ENCODE measurements around the gene EMC9. TPM values are rescaled to one million over a fixed set of nuclear protein-coding genes. Genes with fewer than 3 reads are reported as not detected.
A peak's percentile ranks its signal among the peaks of the same experiment; 100 is the strongest.

The EMC9 gene
- total RNA-seq, 1 experiment from 2014 or later, result 27.4 TPM

GRCh38 chr14:24189059-24189375 lies 47.6 kb upstream of the EMC9 start:
- H2AFZ ChIP-seq, result no peak overlapping the region
- peaks cover 11% of the 10 kb centered on the region for H3K4me1 ChIP-seq (replicated peaks; ENCODE audit: insufficient read depth)
- ChIA-PET POLR2A (ENCODE audit: unreplicated experiment) (interaction anchor here (1.4 kb wide), 1 partner anchor 53 kb away, joined by 8 read pairs; the partner anchor contains the start of gene TINF2), CTCF (no interaction called here)
- DNase-seq, result no peak
- peak overlapping the region; percentile 41; the same call in 1 of the 2 replicates for H3K27ac ChIP-seq
- no TSS peak for BruUV-seq (replicated peaks)
- H3K9me3 ChIP-seq (ENCODE audit: insufficient read depth, low read depth), result no peaks in the 10 kb centered on the region
- H3K9me2 ChIP-seq (ENCODE audit: insufficient read depth), result no peaks in the 10 kb centered on the region
- TF ChIP-seq EZH2 (IDR thresholded peaks at IDR 0.05; ENCODE audit: low read depth) (no peak), CTCF (conservative IDR thresholded peaks at IDR 0.05) (no peak)
- H3K27me3 ChIP-seq (ENCODE audit: insufficient read depth, low read depth), result no peaks in the 10 kb centered on the region
- intact Hi-C loops (cut with micrococcal nuclease; ENCODE audit: unreplicated experiment), result no loop called here
- H3F3A ChIP-seq (ENCODE audit: insufficient read depth, low read depth), result peaks cover 3% of the 10 kb centered on the region; the same call in 1 of the 2 replicates
- no peaks in the 10 kb centered on the region for H4K20me1 ChIP-seq (ENCODE audit: insufficient read depth)
- no peaks in the 10 kb centered on the region for H3K36me3 ChIP-seq (ENCODE audit: low read depth)
- peak overlapping the region; percentile 93 for H3K4me2 ChIP-seq
- H3K4me3 ChIP-seq, result peak overlapping the region; percentile 88
- peaks cover 18% of the 10 kb centered on the region for H3K79me2 ChIP-seq (ENCODE audit: low read depth)

- no peaks in the 10 kb centered on the region for H3K9me2 ChIP-seq (ENCODE audit: insufficient read depth)
- BruUV-seq (replicated peaks), result TSS peak; percentile 76
- H3K4me2 ChIP-seq, result peak within 1 kb of the TSS; percentile 93
- peak within 1 kb of the TSS; percentile 61 for H3K27ac ChIP-seq
- H3K79me2 ChIP-seq (ENCODE audit: low read depth), result peaks cover 17% of the 10 kb centered on the region
- DNase-seq, result peak; percentile 86 to 87
- H2AFZ ChIP-seq, result peak within 1 kb of the TSS; percentile 77
- CTCF ChIA-PET, result interaction anchor here (0.5 to 0.8 kb wide), 2 partner anchors 27 to 154 kb away, joined by 3 read pairs; partner anchors contain the start of gene IRF9
- peaks cover 3% of the 10 kb centered on the region; the same call in 1 of the 2 replicates for H3F3A ChIP-seq (ENCODE audit: insufficient read depth, low read depth)
- H3K27me3 ChIP-seq (ENCODE audit: insufficient read depth, low read depth), result no peaks in the 10 kb centered on the region
- H4K20me1 ChIP-seq (ENCODE audit: insufficient read depth), result no peaks in the 10 kb centered on the region
- peak within 1 kb of the TSS; percentile 88 for H3K4me3 ChIP-seq
- H3K9me3 ChIP-seq (ENCODE audit: insufficient read depth, low read depth), result no peaks in the 10 kb centered on the region
- intact Hi-C loops (cut with micrococcal nuclease; ENCODE audit: unreplicated experiment), result loop anchor here (1.0 kb wide), 1 partner anchor 27 kb away; the partner anchor contains the start of gene IRF9
- TF ChIP-seq CTCF (conservative IDR thresholded peaks at IDR 0.05), result no peak
- no peak for TF ChIP-seq EZH2 (IDR thresholded peaks at IDR 0.05; ENCODE audit: low read depth)
- H3K4me1 ChIP-seq (replicated peaks; ENCODE audit: insufficient read depth), result peaks cover 11% of the 10 kb centered on the region
- H3K36me3 ChIP-seq (ENCODE audit: low read depth), result no peaks in the 10 kb centered on the region
- POLR2A ChIA-PET (ENCODE audit: unreplicated experiment), result interaction anchor here (1.4 kb wide), 1 partner anchor 54 kb away, joined by 8 read pairs; the partner anchor contains the start of gene TINF2
Observed at GRCh38 chr14:24188251-24189058, 47.1 kb upstream of the EMC9 start, which contains the start of gene IPO4. IPO4 (minus strand) TSS chr14:24188816; CDS start chr14:24188787, 29 bp downstream.

- Histone ChIP-seq H3K4me3 (peak overlapping the region; percentile 88), H3K9me2 (ENCODE audit: insufficient read depth) (no peaks in the 10 kb centered on the region), H3K36me3 (ENCODE audit: low read depth) (no peaks in the 10 kb centered on the region), H3K4me2 (peak overlapping the region; percentile 93), H3K27me3 (ENCODE audit: insufficient read depth, low read depth) (no peaks in the 10 kb centered on the region), H3K79me2 (ENCODE audit: low read depth) (peaks cover 17% of the 10 kb centered on the region), H2AFZ (no peak overlapping the region), H3K4me1 (replicated peaks; ENCODE audit: insufficient read depth) (peaks cover 11% of the 10 kb centered on the region), H3F3A (ENCODE audit: insufficient read depth, low read depth) (peaks cover 3% of the 10 kb centered on the region; the same call in 1 of the 2 replicates), H3K27ac (no peak overlapping the region), H3K9me3 (ENCODE audit: insufficient read depth, low read depth) (no peaks in the 10 kb centered on the region), H4K20me1 (ENCODE audit: insufficient read depth) (no peaks in the 10 kb centered on the region)
- POLR2A ChIA-PET (ENCODE audit: unreplicated experiment), result no interaction called here
- CTCF ChIA-PET, result no interaction called here
- no TSS peak for BruUV-seq (replicated peaks)
- intact Hi-C loops (cut with micrococcal nuclease; ENCODE audit: unreplicated experiment), result no loop called here
- DNase-seq, result no peak
- TF ChIP-seq CTCF (conservative IDR thresholded peaks at IDR 0.05) (no peak), EZH2 (IDR thresholded peaks at IDR 0.05; ENCODE audit: low read depth) (no peak)
Observed at GRCh38 chr14:24187539-24187915, 46.1 kb upstream of the EMC9 start.

Measured in PC-9 (cell line).